Stomach (tissue), 9 donors: Measurements from ENCODE around the gene XPC. TPM values are rescaled to one million over a fixed set of nuclear protein-coding genes. Genes with fewer than 3 reads are reported as not detected.
"Not testable (repeated sequence)": the region's sequence is repeated elsewhere in the genome, so short reads cannot be mapped to it uniquely, and the experiment has no call there.

Experiments used
- DNase-seq, 2 donors: peaks; one replicate each; pipeline versions ENCODE4 v3.0.0 to v3.0.0-alpha.2; 2013 to 2019
- H3K27ac ChIP-seq, 5 donors: fragments of 200-600 bp in 4 of 5; sonication (generic) in 4 of 5; one replicate each; pipeline ENCODE4 v1.5.1; 2013 to 2019; ENCODE audit warnings: mild to moderate bottlenecking in 1 of 5, moderate library complexity in 1 of 5
- H3K27me3 ChIP-seq, 3 donors: fragments of 200-600 bp; sonication (generic); one replicate each; pipeline ENCODE4 v1.5.1; 2017 to 2019; ENCODE audit warnings: mixed run types in 1 of 3
- H3K36me3 ChIP-seq, 4 donors: fragments of 200-600 bp; sonication (generic); 1 replicate in 3 of 4; 2 replicates in 1 of 4; pipeline ENCODE4 v1.5.1; 2016 to 2019
- H3K4me1 ChIP-seq, 4 donors: fragments of 200-600 bp; sonication (generic); one replicate each; pipeline ENCODE4 v1.5.1; 2016 to 2019
- H3K4me3 ChIP-seq, 4 donors: fragments of 200-600 bp; sonication (generic) in 3 of 4; one replicate each; pipeline ENCODE4 v1.5.1; 2016 to 2019; ENCODE audit warnings: mild to moderate bottlenecking in 1 of 4
- H3K9me3 ChIP-seq, 4 donors: fragments of 200-600 bp; sonication (generic); one replicate each; pipeline ENCODE4 v1.5.1; 2016 to 2019
- CTCF ChIP-seq, 7 experiments: fragments of 450-650 bp in 4 of 7; fragments of 200-600 bp in 3 of 7; sonication (generic) in 3 of 7; IDR thresholded peaks; one replicate each; pipeline ENCODE4 v1.5.1; 2016 to 2019; ENCODE audit warnings: antibody characterized with exemption in 7 of 7, control low read depth in 2 of 7, mild to moderate bottlenecking in 1 of 7
- EP300 ChIP-seq: sonication (generic); formaldehyde crosslinking; IDR thresholded peaks from one replicate; pipeline ENCODE4 v1.6.1; 2017; ENCODE audit warnings: antibody characterized with exemption
- POLR2A ChIP-seq, 4 donors: fragments of 450-650 bp; IDR thresholded peaks; one replicate each; pipeline ENCODE4 v1.6.1; 2016; ENCODE audit warnings: antibody characterized with exemption in 4 of 4, control low read depth in 2 of 4, mild to moderate bottlenecking in 1 of 4, moderate library complexity in 1 of 4
- POLR2AphosphoS5 ChIP-seq, 3 donors: sonication (generic); formaldehyde crosslinking; IDR thresholded peaks; one replicate each; pipeline ENCODE4 v1.6.1; 2016; ENCODE audit warnings: antibody characterized with exemption in 3 of 3
- WGBS, 5 donors: extraction: QIAGEN DNeasy Blood & Tissue Kit in 3 of 5; methylation state at CpG; one replicate each; pipeline versions ENCODE4 v1.1.5 to v1.1.7; 2013 to 2018; 5-methylcytosine and 5-hydroxymethylcytosine counted together
- intact Hi-C: fragments of 100-400 bp; cut with DNase I; formaldehyde crosslinking; loops from one replicate; pipeline ENCODE4 v1.15.1; 2023; ENCODE audit warnings: low total_unique reads
- polyA plus RNA-seq, 3 donors: library from polyadenylated mRNA; stranded (reverse); fragments of 200-250 nt; gene quantifications; one replicate each; pipeline ENCODE4 v1.2.3, GENCODE V29; 2013
- total RNA-seq, 5 donors: library from RNA; depleted of rRNA; stranded (reverse); fragments of >200 nt; gene quantifications; one replicate each; pipeline versions ENCODE4 v1.1.0 to v1.2.3, GENCODE V29; 2014 to 2016
- donor health status: healthy with polysubstance abuse.
- donor health status: Bipolar disorder and iron deficiency.
- donor health status: healthy.

XPC gene
- total and polyA plus RNA-seq, 8 donors, result 8.8 to 51.0 (median 36.2) TPM

- TF ChIP-seq POLR2A (IDR thresholded peaks at IDR 0.05) (no peak), EP300 (no peak), CTCF (IDR thresholded peaks at IDR 0.05) (no peak), POLR2AphosphoS5 (IDR thresholded peaks at IDR 0.05) (no peak)
- H3K4me3 ChIP-seq, result peak overlapping the region; percentile 66 to 98 (median 87)
- no peaks in the 10 kb centered on the region for H3K27me3 ChIP-seq
- H3K27ac ChIP-seq, result peak overlapping the region; percentile 88 to 97 (median 93)
- WGBS, 5 donors, result 49 to 64% (median 50%) methylated on average over 11 to 15 of the region's 15 CpGs
- peaks cover 0 to 36% (median 27%) of the 10 kb centered on the region in 4 donors for H3K36me3 ChIP-seq
- intact Hi-C loops, result loop anchor here (10.0 kb wide), 1 partner anchor 51 kb away; the partner anchor contains the start of genes LSM3 and XPC
- no peak for DNase-seq
- no peaks in the 10 kb centered on the region for H3K9me3 ChIP-seq
- peaks cover 29 to 60% (median 43%) of the 10 kb centered on the region in 4 donors for H3K4me1 ChIP-seq
These were observed 54.8 kb downstream of the XPC start for GRCh38 chr3:14123308-14124222.

GRCh38 chr3:14122301-14122700 lies 56.1 kb downstream of the XPC start:
- TF ChIP-seq CTCF (IDR thresholded peaks at IDR 0.05), result no peak
- Histone ChIP-seq H3K36me3 (peaks cover 0 to 27% (median 21%) of the 10 kb centered on the region in 4 donors), H3K27ac (no peak overlapping the region), H3K27me3 (no peaks in the 10 kb centered on the region), H3K9me3 (no peaks in the 10 kb centered on the region), H3K4me1 (peaks cover 31 to 57% (median 44%) of the 10 kb centered on the region in 4 donors), H3K4me3 (no peak overlapping the region)
- 75 to 83% (median 79%) methylated on average over 3 of the region's 3 CpGs for WGBS, 5 donors
- intact Hi-C loops, result loop anchor here (10.0 kb wide), 1 partner anchor 52 kb away; the partner anchor contains the start of genes LSM3 and XPC
- DNase-seq, result no peak

- intact Hi-C loops, result loop anchor here (10.0 kb wide), 1 partner anchor 53 kb away; the partner anchor contains the start of genes LSM3 and XPC
- no peak overlapping the region for H3K4me3 ChIP-seq
- peaks cover 0 to 28% (median 21%) of the 10 kb centered on the region in 4 donors for H3K36me3 ChIP-seq
- no peaks in the 10 kb centered on the region for H3K27me3 ChIP-seq
- no peak overlapping the region for H3K27ac ChIP-seq
- 90 to 97% (median 91%) methylated on average over 5 of the region's 5 CpGs for WGBS, 5 donors
- TF ChIP-seq CTCF (IDR thresholded peaks at IDR 0.05), result no peak
- no peak for TF ChIP-seq EP300
- TF ChIP-seq POLR2A (IDR thresholded peaks at IDR 0.05), result no peak
- no peak for TF ChIP-seq POLR2AphosphoS5 (IDR thresholded peaks at IDR 0.05)
- no peaks in the 10 kb centered on the region for H3K9me3 ChIP-seq
- peaks cover 30 to 52% (median 40%) of the 10 kb centered on the region in 4 donors for H3K4me1 ChIP-seq
- no peak for DNase-seq
These were observed 56.5 kb downstream of the XPC start for GRCh38 chr3:14121859-14122258.

- not testable (repeated sequence) for H3K4me3 ChIP-seq, H3K27ac ChIP-seq, H3K27me3 ChIP-seq, DNase-seq, H3K9me3 ChIP-seq
- WGBS, 5 donors, result 90 to 98% (median 96%) methylated on average over 2 of the region's 2 CpGs
- intact Hi-C loops, result loop anchor here (10.0 kb wide), 1 partner anchor 54 kb away; the partner anchor contains the start of genes LSM3 and XPC
- peaks cover 21 to 44% (median 32%) of the 10 kb centered on the region in 4 donors for H3K4me1 ChIP-seq
- H3K36me3 ChIP-seq, result peaks cover 1 to 36% (median 27%) of the 10 kb centered on the region in 4 donors
These were observed 57.4 kb downstream of the XPC start for GRCh38 chr3:14120921-14121448.
